Small intestine (tissue), 7 donors: ENCODE measurements around the gene RIMBP2. TPM values are rescaled to one million over a fixed set of nuclear protein-coding genes. Genes with fewer than 3 reads are reported as not detected.

Experiments
- DNase-seq, 2 donors: peaks; one replicate each; pipeline versions ENCODE4 v3.0.0 to v3.0.0-alpha.2; 2013
- FAIRE-seq: peaks from 2 replicates; lab custom pipeline; 2012; peaks lifted over from hg19 to GRCh38; lab: Jason Lieb, UNC
- H3K27ac ChIP-seq, 3 donors: one replicate each; pipeline ENCODE4 v1.5.1; 2013; ENCODE audit warnings: low read length in 2 of 3, mild to moderate bottlenecking in 2 of 3, control low read depth in 1 of 3, inconsistent platforms in 1 of 3, low read depth in 1 of 3, moderate library complexity in 1 of 3
- H3K27me3 ChIP-seq, 3 donors: one replicate each; pipeline ENCODE4 v1.6.1; 2013; ENCODE audit warnings: low read length in 3 of 3, inconsistent platforms in 1 of 3; ENCODE audit not compliant: control insufficient read depth in 3 of 3, insufficient read depth in 3 of 3
- H3K36me3 ChIP-seq, 3 donors: one replicate each; pipeline ENCODE4 v1.6.1; 2013; ENCODE audit warnings: low read length in 3 of 3, inconsistent platforms in 1 of 3, low read depth in 1 of 3, mild to moderate bottlenecking in 1 of 3, moderate library complexity in 1 of 3; ENCODE audit not compliant: control insufficient read depth in 3 of 3, insufficient read depth in 2 of 3
- H3K4me1 ChIP-seq, 3 donors: one replicate each; pipeline ENCODE4 v1.6.1; 2013; ENCODE audit warnings: low read length in 2 of 3, inconsistent platforms in 1 of 3, low read depth in 1 of 3, mild to moderate bottlenecking in 1 of 3, moderate library complexity in 1 of 3; ENCODE audit not compliant: control insufficient read depth in 3 of 3, insufficient read depth in 2 of 3
- H3K4me3 ChIP-seq, 3 donors: one replicate each; pipeline ENCODE4 v1.5.1; 2013; ENCODE audit warnings: low read length in 3 of 3, control low read depth in 1 of 3, inconsistent platforms in 1 of 3, low read depth in 1 of 3, mild to moderate bottlenecking in 1 of 3, moderate library complexity in 1 of 3
- H3K9me3 ChIP-seq, 2 donors: one replicate each; pipeline ENCODE4 v1.6.1; 2013; ENCODE audit warnings: low read depth in 1 of 2, low read length in 1 of 2; ENCODE audit not compliant: control insufficient read depth in 2 of 2, insufficient read depth in 1 of 2
- WGBS, 3 donors: extraction: QIAGEN DNeasy Blood & Tissue Kit; methylation state at CpG; one replicate each; pipeline ENCODE4 v1.1.7; 2013; 5-methylcytosine and 5-hydroxymethylcytosine counted together
- polyA plus RNA-seq, 4 donors: library from polyadenylated mRNA; stranded (reverse) in 3 of 4; unstranded in 1 of 4; fragments of 200-250 nt in 3 of 4; fragments of 120-200 nt in 1 of 4; gene quantifications; one replicate each; pipeline versions ENCODE4 v1.2.1 to v1.2.3, GENCODE V29; 2013
- donor health status: healthy with polysubstance abuse.
- donor health status: control.
- donor health status: control.
- donor health status: Bipolar disorder and iron deficiency.
- donor health status: healthy.

Gene RIMBP2
- polyA plus RNA-seq, 4 donors = 0.22 to 12.2 (median 2.3) TPM

- Histone ChIP-seq H3K27me3 (no peaks in the 10 kb centered on the region), H3K4me3 (no peak overlapping the region), H3K4me1 (no peaks in the 10 kb centered on the region), H3K27ac (no peak overlapping the region), H3K9me3 (no peaks in the 10 kb centered on the region), H3K36me3 (no peaks in the 10 kb centered on the region)
- DNase-seq = no peak
- FAIRE-seq = no peak
- WGBS, 3 donors = 73 to 80% (median 78%) methylated on average over 6 of the region's 6 CpGs
Measured at GRCh38 chr12:130537051-130537450, 179.0 kb downstream of the RIMBP2 start.

- FAIRE-seq = no peak
- DNase-seq = no peak
- Histone ChIP-seq H3K4me3 (no peak overlapping the region), H3K27me3 (no peaks in the 10 kb centered on the region), H3K36me3 (no peaks in the 10 kb centered on the region), H3K4me1 (no peaks in the 10 kb centered on the region), H3K27ac (no peak overlapping the region), H3K9me3 (no peaks in the 10 kb centered on the region)
Measured at GRCh38 chr12:130530429-130530828, 185.7 kb downstream of the RIMBP2 start.

GRCh38 chr12:130529781-130530180, 186.3 kb downstream of the RIMBP2 start:
- Histone ChIP-seq H3K4me3 (no peak overlapping the region), H3K9me3 (no peaks in the 10 kb centered on the region), H3K27me3 (no peaks in the 10 kb centered on the region), H3K4me1 (no peaks in the 10 kb centered on the region), H3K27ac (no peak overlapping the region), H3K36me3 (no peaks in the 10 kb centered on the region)
- DNase-seq (no peak), FAIRE-seq (no peak)
- WGBS, 3 donors = 90 to 94% (median 91%) methylated on average over 4 of the region's 4 CpGs

- WGBS, 3 donors = 23 to 46% (median 36%) methylated on average over 2 of the region's 2 CpGs
Measured at GRCh38 chr12:130527239-130527638, 188.9 kb downstream of the RIMBP2 start.

GRCh38 chr12:130526813-130527212, 189.3 kb downstream of the RIMBP2 start:
- H3K9me3 ChIP-seq = no peaks in the 10 kb centered on the region
- no peak for FAIRE-seq

More at GRCh38 chr12:130527239-130527638, 188.9 kb downstream of the RIMBP2 start:
- FAIRE-seq (no peak), DNase-seq (no peak)
- no peaks in the 10 kb centered on the region for H3K9me3 ChIP-seq
- H3K4me1 ChIP-seq = no peaks in the 10 kb centered on the region
- H3K27ac ChIP-seq = no peak overlapping the region
- H3K36me3 ChIP-seq = no peaks in the 10 kb centered on the region
- H3K4me3 ChIP-seq = no peak overlapping the region
- H3K27me3 ChIP-seq = no peaks in the 10 kb centered on the region

GRCh38 chr12:130525384-130526172, 190.5 kb downstream of the RIMBP2 start:
- Histone ChIP-seq H3K9me3 (no peaks in the 10 kb centered on the region), H3K4me3 (no peak overlapping the region), H3K4me1 (no peaks in the 10 kb centered on the region), H3K27me3 (no peaks in the 10 kb centered on the region), H3K27ac (no peak overlapping the region), H3K36me3 (no peaks in the 10 kb centered on the region)
- 76 to 81% (median 80%) methylated on average over 10 of the region's 10 CpGs for WGBS, 3 donors
- DNase-seq = no peak
- no peak for FAIRE-seq

More at GRCh38 chr12:130526813-130527212, 189.3 kb downstream of the RIMBP2 start:
- Histone ChIP-seq H3K4me3 (no peak overlapping the region), H3K4me1 (no peaks in the 10 kb centered on the region), H3K27me3 (no peaks in the 10 kb centered on the region), H3K36me3 (no peaks in the 10 kb centered on the region), H3K27ac (no peak overlapping the region)
- peak in 1 of 2 donors; percentile 20 for DNase-seq
- 5 to 8% (median 7%) methylated on average over 6 of the region's 6 CpGs for WGBS, 3 donors

GRCh38 chr12:130524759-130525158, 191.3 kb downstream of the RIMBP2 start:
- Histone ChIP-seq H3K27me3 (no peaks in the 10 kb centered on the region), H3K9me3 (no peaks in the 10 kb centered on the region), H3K27ac (no peak overlapping the region), H3K4me1 (no peaks in the 10 kb centered on the region), H3K4me3 (no peak overlapping the region), H3K36me3 (no peaks in the 10 kb centered on the region)
- DNase-seq (no peak), FAIRE-seq (no peak)
- WGBS, 3 donors = 74 to 80% (median 76%) methylated on average over 8 of the region's 8 CpGs

- H3K4me3 ChIP-seq = no peak overlapping the region
- no peaks in the 10 kb centered on the region for H3K9me3 ChIP-seq
- 57 to 72% (median 66%) methylated on average over 9 of the region's 9 CpGs for WGBS, 3 donors
- H3K27ac ChIP-seq = no peak overlapping the region
- H3K4me1 ChIP-seq = no peaks in the 10 kb centered on the region
- H3K27me3 ChIP-seq = no peaks in the 10 kb centered on the region
- no peaks in the 10 kb centered on the region for H3K36me3 ChIP-seq
- DNase-seq (no peak), FAIRE-seq (no peak)
Measured at GRCh38 chr12:130523863-130524614, 192.1 kb downstream of the RIMBP2 start.
